Glomerular endothelial cell (primary cell): ENCODE data around the gene LRP1-AS. TPM values are rescaled to one million over a fixed set of nuclear protein-coding genes. Genes with fewer than 3 reads are reported as not detected.
A peak's percentile ranks its signal among the peaks of the same experiment; 100 is the strongest.

Experiments used
- DNase-seq: peaks from one replicate; pipeline ENCODE4 v3.0.0-alpha.2; 2011; ENCODE audit warnings: low read depth, low spot score; ENCODE audit errors: extremely low read depth
- total RNA-seq: library from RNA; depleted of rRNA; stranded (reverse); fragments of >200 nt; gene quantifications from 2 replicates; pipeline ENCODE4 v1.2.3, GENCODE V29; 2015

LRP1-AS gene
- not detected in 2 replicates for total RNA-seq

DNA sequence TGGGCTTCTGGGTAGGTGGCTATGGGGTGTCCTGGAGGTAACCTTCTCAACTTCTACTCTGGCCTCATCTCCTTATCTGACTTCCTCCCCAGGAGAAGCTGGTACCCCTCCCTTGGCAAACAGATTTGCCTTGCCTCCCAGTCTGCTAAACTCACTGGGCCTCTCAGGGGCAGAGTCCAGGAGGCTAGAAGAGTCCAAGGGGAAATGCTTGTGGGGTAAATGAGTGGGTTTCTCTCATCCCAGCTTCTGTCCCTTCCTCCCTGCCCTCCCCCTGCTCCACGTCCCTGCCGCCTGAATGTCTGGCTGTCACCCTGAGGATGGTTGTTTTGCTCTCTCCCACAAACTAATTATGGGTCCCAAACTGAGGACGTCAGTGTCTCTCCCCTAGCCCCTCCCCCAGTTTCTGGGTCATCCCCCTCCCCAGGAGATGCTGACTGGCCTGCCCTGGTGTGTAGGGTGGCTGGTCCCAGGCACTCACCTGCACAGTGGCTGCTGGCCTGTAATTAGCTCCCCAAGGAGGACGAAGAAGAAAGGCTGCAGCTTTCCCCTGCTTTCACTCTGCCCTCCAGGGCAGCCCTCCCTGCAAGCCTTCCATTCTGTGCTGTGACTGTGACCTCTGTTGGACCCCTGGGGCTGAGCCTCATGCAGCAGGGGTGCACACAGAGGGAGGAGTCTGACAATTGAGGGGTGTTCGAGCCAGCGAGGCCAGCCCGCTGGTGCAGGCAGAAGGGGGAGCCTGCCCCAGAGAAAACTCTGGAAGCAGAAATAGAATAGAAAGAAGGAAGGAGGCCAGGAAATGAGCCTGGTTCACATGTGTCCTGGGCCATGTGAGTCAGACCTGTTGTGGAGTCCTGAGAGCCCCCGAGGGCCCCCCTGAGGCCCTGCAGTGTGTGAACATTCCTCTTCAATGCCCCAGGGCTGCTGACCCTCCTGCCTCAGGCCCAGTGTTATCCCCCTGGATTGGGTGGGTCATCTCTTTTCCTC, at the start of gene LRP1-AS:
LRP1-AS (minus strand) TSS at position 659 of the 984 bp plus-strand sequence.
- DNase-seq = no peak

- no peak for DNase-seq
Observed at GRCh38 chr12:57196956-57197355, 49.5 kb upstream of the LRP1-AS start.

DNA sequence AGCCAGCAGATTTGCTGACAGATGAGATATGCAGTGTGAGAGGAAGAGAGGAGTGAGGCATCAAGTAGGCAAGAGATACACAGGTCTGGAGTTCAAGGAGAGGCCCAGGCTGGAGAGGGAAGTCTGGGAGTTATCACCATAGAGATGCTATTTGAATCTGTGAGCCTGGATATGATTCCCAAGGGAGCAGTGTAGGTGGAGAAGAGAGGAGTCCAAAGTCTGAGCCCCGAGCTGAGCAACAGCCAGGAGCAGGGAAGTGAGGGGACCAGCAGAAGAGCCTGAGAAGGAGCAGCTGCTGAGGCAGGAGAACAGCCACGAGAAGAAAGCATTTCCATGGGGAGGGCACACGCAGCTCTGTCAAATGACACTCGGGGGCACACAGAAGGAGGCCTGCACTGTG, 49.0 kb upstream of the LRP1-AS start:
- DNase-seq = no peak

DNA sequence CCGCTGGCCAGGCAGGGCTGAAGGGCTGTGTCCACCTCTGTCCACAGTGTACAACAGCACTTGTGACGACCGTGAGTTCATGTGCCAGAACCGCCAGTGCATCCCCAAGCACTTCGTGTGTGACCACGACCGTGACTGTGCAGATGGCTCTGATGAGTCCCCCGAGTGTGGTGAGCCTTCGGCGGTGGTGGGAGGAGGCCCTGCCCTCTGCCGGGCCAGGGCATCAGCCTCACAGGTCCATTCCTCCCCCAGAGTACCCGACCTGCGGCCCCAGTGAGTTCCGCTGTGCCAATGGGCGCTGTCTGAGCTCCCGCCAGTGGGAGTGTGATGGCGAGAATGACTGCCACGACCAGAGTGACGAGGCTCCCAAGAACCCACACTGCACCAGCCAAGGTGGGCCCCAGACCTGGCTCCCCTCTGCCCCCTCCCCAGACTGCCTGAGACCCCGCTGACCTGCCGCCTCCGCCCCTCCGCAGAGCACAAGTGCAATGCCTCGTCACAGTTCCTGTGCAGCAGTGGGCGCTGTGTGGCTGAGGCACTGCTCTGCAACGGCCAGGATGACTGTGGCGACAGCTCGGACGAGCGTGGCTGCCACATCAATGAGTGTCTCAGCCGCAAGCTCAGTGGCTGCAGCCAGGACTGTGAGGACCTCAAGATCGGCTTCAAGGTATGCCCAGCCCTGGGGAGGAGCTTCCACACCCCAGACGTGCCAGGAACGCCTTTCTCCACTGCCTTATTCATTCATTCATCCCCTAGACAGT, 48.4 kb upstream of the LRP1-AS start:
- DNase-seq = no peak

- no peak for DNase-seq
Observed at GRCh38 chr12:57195186-57195585, 47.8 kb upstream of the LRP1-AS start.

DNA sequence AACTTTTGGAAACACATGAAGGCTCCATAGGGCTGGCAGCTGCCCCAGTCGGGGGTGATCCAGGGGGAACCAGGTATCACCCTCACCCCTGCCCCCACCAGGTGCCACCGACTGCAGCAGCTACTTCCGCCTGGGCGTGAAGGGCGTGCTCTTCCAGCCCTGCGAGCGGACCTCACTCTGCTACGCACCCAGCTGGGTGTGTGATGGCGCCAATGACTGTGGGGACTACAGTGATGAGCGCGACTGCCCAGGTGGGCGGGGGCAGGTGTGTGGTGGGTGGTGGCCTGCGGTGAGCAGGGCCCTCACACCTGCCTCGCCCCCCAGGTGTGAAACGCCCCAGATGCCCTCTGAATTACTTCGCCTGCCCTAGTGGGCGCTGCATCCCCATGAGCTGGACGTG, 46.8 kb upstream of the LRP1-AS start:
- no peak for DNase-seq

DNA sequence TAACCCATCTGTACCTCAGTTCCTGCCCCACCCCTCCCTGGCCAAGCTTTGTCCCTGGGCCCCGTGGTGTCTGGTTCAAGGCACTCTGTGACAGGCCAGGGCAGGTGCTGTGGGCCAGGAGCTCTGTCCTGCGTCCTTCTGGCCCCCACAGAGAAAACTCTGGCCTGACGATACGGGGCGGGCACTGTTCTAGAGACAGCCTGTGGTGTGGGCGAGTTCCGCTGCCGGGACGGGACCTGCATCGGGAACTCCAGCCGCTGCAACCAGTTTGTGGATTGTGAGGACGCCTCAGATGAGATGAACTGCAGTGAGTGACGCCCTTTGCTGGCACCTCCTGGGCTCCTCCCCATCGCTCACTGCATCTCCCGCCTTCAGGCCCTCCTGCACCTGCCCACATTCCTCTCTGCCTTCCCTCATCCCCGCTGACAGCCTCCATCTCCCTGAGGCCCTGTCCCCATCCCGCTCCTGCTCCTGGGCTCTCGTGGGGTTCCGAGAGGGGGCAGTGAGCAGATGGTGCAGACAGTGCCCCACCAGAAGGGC, 46.4 kb upstream of the LRP1-AS start:
- DNase-seq = no peak

- DNase-seq = no peak
Observed at GRCh38 chr12:57192920-57193319, 45.5 kb upstream of the LRP1-AS start.

GRCh38 chr12:57191410-57191809, 44.0 kb upstream of the LRP1-AS start:
- no peak for DNase-seq

DNA sequence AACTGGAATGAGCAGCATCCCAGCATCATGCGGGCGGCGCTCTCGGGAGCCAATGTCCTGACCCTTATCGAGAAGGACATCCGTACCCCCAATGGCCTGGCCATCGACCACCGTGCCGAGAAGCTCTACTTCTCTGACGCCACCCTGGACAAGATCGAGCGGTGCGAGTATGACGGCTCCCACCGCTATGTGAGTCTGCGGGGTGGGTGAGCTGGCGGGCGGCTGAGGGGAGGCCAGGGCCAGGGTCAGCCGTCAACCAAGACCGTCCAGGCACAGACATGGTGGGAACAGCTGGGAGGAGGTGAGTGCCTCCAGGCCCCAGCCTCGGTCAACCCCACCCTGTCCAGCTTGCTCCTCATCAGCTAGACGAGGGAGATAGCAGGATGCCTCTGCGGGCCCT, 43.4 kb upstream of the LRP1-AS start:
- DNase-seq = no peak

- no peak for DNase-seq
Observed at GRCh38 chr12:57190037-57190436, 42.6 kb upstream of the LRP1-AS start.

DNA sequence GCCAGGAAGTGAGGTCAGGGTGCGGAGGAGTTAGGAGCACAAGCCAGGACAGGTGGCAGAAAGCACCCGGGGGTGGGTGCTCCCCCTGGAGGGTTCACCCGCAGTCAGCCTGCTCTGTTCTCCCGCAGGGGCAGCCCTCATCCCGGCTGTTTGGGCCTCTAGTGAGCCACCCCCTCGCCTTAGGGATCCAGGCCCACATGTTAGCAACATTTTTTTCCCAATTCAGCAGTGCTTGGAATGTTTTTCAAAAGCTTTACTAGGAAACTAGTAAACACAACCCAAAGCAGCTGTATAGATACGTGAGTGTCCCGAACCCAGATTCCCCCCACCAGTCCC, 40.6 kb upstream of the LRP1-AS start:
- DNase-seq = no peak

DNA sequence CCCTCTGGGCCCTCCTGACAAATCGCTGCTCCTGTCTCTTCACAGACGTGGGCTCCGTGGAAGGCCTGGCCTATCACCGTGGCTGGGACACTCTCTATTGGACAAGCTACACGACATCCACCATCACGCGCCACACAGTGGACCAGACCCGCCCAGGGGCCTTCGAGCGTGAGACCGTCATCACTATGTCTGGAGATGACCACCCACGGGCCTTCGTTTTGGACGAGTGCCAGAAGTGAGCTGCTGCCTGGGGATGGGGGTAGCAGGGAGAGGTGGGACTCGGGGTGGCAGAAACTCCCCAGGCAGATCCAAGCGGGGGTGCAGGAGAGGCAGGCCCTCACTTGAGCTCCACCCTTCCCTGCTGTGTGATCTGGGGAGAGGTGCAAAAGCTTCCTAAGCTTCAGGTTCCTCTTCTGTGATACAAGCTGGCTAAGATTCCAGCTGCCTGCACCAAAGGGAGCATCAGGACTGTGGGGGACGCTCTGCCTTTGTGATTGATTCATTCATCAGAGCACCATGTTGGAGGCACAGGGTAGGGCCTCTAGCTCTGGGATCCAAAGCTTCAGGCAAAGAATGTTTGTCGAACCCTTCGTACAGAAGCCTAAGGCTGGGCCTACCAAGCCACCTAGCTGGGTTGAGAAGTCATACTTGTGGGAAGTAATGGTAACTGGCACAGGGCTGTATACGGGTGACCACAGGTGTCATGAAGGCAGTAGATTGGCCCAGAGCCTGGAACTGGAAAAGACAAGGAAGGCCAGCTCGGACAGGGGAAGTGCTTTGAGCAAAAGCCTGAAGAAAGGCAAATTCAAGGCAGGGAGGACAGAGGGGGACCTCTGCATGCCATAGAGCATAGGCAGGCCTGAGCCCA, 40.0 kb upstream of the LRP1-AS start:
- no peak for DNase-seq

DNA sequence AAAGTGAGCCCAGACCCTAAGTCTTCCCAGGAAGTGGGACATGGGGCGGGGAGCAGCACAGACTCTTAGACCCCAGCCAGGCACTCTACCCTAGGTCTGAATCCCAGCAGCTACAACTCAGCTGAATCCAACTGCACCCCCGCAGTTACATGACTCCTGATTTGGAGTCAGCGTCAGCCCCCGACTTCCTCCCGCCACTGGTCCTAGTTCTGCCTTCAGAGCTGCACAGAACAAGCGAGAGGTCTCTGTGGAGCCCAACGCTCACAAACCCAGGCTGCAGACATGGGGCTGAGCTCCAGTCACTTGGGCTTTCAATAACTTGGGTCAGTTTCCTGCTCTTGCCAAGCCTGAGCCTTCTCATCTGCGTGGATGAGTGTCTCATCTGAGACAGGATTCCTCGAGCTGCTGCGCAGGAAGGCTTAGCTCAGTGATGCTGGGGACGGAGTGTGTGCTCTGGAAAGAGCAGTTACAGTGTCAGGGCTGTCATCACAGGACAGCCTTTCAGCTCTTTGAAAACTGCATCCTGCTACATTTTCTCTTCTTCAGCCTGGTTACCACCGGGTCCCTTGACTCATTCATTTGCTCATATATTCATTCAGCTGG, 38.6 kb upstream of the LRP1-AS start:
- DNase-seq = no peak

DNA sequence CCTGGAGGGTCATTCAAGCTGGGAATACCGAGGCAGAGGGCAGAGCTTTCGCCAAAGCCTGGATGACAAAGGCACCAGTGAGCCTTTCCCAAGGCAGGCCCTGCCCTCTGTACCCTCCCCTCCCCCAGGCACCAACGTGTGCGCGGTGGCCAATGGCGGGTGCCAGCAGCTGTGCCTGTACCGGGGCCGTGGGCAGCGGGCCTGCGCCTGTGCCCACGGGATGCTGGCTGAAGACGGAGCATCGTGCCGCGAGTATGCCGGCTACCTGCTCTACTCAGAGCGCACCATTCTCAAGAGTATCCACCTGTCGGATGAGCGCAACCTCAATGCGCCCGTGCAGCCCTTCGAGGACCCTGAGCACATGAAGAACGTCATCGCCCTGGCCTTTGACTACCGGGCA, 38.0 kb upstream of the LRP1-AS start:
- DNase-seq = no peak

DNA sequence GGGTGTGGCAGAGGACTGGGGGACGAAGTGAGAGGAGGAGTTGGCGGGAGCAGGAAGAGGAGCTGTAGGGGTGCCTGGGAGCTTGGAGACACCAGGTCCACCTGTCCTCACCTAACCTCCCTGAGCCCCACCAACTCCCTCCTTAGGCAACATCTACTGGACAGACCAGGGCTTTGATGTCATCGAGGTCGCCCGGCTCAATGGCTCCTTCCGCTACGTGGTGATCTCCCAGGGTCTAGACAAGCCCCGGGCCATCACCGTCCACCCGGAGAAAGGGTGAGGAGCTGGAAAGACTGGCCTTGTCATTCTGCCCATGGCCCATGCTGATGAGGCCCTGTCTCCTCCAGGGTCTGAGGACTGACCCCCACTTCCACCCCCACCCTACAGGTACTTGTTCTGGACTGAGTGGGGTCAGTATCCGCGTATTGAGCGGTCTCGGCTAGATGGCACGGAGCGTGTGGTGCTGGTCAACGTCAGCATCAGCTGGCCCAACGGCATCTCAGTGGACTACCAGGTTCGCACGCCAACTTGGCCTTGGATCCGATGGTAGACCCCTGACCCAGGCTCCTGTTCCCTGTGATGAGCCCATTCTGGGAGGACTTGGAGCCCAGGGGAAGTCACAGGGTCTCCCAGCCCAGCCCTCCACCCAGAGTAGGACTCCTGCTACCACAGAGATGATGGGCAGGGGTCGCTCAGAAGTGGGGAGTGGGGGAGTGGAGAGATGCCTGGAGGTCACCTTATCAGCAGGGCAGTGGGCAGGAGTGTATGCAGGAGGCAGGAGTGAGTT, 36.7 kb upstream of the LRP1-AS start:
- no peak for DNase-seq

DNA sequence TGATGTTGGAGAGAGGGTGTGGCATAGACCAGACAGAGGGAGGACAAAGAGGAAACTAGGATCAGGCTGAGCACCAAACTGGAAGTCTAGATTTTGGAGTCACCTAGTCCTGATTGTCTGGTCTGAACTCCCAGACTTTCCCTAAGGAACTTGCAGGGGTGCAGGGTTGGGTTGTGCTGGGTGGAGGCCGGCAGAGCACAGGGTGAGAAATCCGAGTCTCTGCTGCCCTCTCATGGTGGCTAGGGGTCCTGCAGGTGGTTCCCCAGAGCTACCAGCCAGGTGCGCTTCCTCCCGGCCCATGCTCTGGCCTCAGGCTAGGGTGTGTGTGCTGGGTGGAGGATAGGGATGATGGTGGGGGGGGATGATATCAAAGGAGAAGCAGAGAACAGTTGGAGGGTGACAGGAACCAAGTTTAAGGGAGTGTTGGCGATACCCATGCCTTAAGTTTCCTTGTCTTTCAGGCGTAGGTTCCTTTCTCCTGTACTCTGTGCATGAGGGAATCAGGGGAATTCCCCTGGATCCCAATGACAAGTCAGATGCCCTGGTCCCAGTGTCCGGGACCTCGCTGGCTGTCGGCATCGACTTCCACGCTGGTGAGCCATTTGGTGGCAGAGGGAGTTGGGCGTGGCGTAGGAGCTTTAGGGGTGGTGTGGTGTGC, 35.6 kb upstream of the LRP1-AS start:
- peak; percentile 10 for DNase-seq

DNA sequence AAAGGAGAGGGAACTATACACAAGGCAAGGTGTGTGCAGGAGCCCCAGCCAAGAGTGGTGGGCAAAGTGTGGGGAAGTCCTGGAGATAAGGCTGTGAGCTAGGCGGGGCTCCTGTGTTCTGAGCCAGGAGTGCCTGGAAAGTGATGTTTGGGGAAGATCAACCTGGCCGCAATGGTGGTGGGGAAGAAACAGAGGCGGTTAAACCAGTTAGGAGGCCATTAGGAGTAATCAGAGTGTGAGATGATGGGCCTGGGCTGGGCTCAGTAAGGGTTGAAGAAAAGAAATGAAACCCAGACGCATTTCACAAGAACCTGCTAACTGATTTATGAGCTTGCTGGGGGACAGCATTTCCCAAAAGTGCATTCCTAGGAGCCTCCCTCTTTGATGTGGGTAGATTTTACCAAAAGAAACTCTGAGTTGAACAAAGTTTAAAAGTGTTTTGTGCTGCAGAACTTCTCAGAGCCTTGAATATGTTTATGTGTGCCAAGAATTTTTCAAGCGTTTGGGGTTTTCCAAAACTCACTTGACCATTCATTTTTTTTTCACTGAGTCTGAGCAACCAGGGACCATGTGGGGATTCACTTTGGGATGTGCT, 34.2 kb upstream of the LRP1-AS start:
- no peak for DNase-seq

DNA sequence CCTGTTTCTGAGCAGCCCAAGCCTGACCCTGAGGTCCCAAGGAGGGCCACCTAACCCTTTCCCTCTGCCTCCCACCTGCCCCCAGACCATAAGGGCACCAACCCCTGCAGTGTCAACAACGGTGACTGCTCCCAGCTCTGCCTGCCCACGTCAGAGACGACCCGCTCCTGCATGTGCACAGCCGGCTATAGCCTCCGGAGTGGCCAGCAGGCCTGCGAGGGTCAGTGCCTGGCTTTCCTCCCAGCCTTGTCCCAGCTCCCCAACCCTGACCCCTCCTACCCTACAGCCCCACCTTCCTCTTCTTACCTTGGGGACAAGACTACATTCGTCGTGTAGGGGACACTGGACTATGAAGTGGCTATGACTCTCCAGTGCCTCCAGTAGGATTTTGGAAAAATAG, 33.7 kb upstream of the LRP1-AS start:
- DNase-seq = no peak
